HG03521 (cell line): Measurements from ENCODE around the gene METTL14.
"Not testable (repeated sequence)": the region's sequence is repeated elsewhere in the genome, so short reads cannot be mapped to it uniquely, and the experiment has no call there.

Experiments used
- ATAC-seq: cut with Tn5 transposase; IDR thresholded peaks from one replicate; pipeline ENCODE4 v1.9.1; 2021; ENCODE audit warnings: mild to moderate bottlenecking, moderate library complexity; ENCODE audit not compliant: unreplicated experiment

The METTL14 gene

DNA sequence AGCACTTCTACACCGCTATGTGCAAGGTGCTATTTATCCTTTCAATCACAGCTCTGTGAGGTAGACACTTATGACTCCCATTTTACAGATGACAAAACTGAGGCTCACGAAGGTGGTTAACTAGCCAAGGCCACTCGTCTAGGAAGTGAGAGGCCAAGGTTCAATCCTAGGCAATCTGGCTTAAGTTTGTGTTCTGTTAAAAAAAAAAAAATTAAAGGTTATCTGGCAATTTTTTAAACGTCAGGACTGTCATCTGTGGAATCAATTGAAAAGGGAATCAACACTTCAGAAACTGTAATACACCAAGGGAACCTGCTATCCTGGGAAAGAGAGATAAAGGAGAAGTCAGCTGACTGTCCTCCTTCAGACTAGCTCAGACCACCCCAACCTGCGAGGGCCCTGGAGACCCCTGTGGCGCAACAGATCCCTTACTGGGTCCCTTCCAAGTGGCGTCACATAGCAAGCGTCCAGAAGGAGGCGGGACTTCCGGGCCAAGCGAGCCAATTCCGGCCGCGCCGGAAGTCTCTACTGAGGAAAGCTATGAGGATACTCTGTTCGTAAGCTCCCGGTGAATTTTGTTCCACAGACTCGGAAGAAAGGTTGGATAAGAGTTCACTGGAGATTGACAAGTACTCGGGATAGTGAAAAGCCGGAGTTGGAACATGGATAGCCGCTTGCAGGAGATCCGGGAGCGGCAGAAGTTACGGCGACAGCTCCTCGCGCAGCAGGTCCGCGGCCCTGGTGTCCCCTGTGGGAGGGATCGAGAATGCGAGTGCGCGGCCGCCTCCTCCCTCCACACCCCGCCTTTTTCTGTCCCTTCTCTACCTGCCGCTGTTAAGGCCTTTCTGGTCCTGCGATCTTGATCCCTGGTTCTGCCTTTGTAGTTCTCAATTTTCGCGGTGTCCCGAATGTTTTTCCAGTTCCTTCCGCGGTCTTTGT, at the start of gene METTL14:
Gene METTL14 (plus strand): TSS at position 520 of the 939 bp plus-strand sequence. CDS start 143 bp downstream, at position 663.
- ATAC-seq: peak; percentile 99

DNA sequence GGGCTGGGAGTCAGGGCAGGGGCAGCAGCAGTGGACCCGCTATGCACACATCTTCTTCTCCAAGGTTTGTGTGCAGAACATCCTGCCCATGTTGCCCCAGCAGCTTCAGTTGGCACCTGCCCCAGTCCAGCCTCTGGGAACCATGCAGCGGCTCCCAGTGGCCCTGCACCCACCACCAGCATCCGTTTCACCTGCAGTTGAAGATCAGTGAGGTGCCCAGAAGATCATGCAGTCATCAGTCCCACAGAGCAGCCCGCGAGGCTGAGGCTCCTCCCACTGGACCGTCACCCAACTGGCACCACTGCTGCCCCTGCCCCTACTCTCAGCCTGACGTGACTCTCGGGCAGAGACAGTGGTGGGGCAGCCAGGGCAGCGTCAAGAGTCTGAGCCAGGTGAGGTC, 49.1 kb upstream of the METTL14 start:
- not testable (repeated sequence) for ATAC-seq

DNA sequence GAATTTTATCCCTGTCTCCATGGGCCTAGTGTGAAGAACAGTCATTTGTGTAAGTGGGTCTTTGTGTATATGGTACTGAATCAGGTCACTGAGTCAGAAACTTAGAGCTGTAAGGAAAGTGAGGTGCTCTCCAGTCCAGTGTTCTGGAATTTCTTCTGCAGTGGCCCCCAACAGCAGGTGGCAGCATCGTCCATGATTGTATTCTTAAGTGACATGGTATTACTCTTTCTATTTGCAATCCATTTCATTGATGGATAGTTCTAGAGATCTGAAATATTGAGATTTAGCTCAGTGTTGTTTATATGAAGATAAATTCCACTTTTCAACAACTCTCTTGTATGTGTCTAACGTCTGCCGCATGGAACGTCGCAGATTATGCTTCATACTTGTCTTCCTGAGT, 20.5 kb upstream of the METTL14 start:
- not testable (repeated sequence) for ATAC-seq

DNA sequence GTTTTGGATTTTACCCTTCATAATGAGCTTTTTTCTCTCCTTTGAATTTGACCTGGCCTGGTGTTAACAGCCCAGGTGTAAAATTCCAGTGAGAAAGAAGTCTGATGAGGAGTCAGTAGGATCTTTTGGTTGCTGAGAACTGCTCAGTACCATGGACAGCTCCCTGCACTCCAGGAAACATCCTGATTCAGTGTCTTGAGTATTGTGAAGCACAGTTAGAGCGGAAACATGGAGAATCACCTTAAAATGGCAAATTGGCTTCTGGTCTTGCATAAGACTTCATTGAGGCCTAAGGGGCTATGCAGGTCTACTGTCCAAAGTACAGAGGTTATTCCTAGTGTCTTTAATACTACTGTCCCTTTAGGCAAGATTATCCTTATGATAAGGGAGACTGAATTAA, 16.0 kb upstream of the METTL14 start:
- ATAC-seq: not testable (repeated sequence)

DNA sequence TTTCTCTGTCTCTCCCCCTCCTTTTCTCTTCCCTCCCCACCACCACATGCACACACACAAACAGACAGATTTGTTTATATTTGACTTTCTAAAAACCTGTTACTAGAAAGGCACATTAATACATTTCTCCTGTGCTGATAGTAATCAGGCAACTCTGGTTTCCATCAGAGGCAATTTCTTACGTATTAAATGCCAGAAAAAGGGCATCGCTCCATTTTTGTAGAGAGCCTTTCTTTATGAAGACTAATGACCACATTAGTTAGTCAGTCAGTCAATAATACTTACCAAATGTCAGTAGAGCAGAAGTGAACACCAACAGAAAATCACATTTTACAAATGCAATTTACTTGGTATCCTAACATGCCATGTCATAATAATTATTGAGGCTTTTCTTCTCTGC, 14.2 kb upstream of the METTL14 start:
- ATAC-seq: not testable (repeated sequence)

DNA sequence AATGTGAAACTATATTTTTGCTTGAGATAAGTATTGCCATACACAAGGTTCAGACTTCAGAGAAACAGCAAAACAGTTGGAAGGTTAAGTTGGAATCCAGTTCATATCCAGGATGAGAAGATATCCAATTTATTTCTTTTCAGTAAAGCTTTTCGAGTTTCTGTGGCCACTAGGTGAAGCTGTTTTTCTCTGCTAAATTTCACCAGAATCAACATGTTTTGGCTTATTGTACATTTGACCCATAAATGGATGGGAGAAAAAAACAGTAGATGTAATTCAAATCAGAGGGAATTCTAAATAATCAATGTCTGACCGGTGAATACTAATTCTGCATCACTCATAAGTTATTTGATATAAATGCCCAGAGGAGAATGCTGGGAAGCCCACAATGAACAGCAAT, 9.1 kb upstream of the METTL14 start:
- ATAC-seq: no peak

DNA sequence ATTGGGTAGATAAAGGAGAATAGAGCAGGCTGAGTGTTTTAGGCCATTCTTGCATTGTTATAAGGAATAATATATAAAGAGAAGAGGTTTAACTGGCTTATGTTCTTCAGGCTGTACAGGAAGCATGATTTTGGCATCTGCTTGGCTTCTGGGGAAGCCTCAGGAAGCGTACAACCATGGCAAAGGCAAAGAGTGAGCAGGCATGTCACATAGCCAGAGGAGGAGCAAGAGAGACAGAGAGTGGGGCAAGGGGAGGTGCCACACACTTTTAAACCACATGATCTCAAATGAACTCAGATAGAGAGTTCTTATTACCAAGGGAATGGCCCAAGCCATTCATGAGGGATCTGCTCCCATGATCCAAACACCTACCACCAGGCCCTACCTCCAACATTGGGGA, 4.4 kb upstream of the METTL14 start:
- no peak for ATAC-seq

DNA sequence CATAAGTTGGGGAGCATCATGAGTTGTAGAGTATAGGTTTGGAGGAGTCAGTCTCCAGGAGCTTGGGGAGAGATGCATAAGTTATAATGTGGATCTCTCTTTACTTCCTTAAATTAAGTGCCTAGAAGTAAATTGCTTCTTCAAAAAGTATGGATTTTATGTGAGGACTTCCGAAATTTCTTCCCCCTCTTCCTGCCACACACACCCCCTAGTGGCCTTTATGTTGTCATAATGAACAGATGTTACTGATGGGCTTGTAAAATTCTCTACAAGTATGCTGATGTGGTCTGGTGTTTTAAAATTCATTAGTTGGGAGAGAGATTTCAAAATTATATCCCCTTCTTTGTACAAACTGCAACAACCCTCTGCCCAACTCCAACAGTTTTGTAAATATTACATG, 2.3 kb upstream of the METTL14 start:
- ATAC-seq: no peak

DNA sequence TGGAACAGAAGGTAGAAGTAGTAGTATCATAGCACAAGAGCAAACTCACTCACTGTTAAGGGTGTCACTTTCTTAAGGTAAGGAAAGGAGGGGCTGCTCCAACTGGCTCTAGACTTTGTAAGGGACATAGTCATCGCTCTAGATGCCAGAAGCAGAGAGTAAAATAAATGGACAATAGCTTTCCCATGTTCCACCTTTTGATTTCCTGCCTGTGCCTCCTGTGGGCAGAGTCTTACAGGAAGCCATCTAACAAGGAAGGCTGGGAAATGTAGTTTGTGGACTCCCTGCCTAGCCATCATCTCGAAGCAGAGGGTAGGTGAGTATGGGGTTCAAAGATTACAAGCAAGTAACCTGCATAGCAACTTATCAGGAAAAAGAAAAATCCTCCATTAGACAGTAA, 1.7 kb upstream of the METTL14 start:
- ATAC-seq: no peak

DNA sequence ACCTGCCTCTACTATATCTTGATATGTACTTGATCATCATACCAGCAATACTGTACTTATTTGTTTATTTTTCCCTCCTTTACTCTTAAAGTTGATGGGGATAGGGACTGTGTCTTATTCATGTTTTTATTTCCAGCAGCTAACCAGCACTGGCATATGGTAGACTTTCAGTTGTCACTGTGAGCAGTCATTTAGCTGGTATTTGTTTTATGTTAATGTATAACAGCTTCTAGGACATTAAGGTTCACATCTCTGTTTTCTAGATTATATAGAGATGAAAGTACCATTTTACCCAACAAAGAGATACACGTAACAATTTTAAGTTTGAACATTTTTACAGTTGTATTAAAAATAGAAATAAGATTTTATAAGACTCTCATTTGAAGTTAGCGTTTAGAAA, 17.9 kb downstream of the METTL14 start:
- ATAC-seq: no peak

DNA sequence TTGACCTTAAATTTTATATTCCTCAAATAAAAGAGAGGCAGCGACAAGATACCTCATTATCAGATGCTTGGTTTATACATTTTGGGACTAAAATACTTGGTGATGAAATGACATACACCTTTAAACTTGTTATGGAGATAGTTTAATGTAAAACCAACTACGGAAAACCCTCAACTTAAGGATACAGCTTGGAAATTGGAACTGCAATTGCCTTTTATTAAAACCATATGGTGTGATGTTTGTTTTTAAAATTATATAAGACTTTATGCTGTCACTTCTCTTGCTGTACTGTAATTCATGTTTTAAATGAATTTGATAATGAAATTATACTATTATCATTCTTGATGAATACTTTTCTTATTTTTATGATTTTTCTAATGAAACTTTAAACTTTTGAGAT, 25.9 kb downstream of the METTL14 start:
- no peak for ATAC-seq

DNA sequence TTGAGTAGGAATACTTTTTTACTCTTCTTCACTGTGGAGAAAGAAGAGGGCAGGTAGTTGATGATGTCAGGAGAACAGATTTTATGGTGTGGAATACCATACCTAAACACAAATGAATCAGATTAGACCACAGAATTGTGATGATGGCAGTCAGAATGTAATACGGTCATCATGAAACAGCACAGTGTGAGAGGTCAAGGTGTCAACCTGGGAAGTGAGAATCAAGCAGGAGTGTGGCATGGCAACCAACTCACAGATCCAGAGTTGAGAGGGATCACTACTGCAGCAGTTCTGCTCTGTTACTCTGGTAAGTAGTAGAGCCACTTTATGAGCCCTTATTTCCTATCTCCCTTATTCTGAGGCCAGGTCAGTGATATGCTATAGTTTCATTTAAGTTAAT, 27.7 kb downstream of the METTL14 start:
- ATAC-seq: no peak

DNA sequence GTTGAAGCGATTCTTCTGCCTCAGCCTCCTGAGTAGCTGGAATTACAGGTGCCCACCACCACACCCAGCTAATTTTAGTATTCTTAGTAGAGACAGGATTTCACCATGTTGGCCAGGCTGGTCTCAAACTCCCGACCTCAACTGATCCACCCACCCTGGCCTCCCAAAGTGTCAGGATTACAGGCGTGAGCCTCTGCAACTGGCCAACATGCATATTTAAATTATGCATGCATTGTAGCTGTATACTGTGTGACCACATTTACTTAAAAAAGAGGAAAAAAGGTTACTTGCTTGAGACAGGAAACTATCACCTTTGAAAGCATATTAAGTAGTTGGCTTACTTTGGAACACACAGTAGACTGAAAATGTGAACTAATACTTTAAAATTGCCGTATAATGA, 29.5 kb downstream of the METTL14 start:
- no peak for ATAC-seq

DNA sequence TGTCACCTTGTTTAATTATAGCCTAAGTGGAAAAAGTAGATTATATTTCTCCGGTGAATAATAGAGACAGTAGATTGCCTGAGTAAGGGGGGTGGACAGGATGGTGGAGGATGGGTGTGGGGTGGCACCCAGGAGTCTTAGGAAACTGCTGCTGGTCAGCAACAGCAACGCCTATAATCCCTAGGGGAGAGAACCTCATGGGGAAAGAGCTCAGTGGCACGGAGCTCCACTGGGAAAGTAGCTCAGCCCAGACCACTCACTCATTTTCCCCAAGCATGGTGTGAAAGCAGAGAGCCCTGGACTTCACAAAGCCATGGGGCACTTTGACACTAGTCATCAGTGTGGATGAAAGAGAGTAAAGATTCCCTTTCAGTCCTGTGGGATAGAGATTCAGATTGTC, 31.1 kb downstream of the METTL14 start:
- no peak for ATAC-seq

DNA sequence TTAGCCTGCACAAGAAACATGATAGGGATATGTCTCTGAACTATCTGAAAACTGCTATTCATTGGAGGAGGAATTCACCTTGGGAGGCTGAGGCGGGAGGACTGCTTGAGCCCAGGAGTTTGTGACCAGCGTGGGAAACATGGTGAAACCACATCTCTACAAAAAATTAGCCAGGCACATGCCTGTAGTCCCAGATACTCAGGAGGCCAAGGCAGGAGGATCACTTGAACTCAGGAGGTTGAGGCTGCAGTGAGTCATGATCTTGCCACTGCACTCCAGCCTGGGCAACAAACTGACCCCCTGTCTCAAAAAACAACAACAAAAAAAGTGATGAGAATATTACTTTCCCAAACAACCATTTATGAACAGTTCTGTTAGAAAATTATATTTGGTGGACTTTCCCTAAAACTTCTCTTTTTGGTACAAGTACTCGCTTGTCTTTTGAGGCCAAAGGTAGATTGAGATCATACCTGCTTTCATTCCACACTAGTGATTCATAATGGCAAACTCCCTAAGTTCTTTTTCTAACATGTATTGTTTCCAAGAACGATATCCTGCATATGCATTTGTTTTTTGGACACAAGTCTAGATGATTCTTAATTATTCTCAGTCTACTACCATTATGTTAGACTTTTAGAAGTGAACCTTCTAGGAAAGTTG, 33.4 kb downstream of the METTL14 start:
- ATAC-seq: no peak

DNA sequence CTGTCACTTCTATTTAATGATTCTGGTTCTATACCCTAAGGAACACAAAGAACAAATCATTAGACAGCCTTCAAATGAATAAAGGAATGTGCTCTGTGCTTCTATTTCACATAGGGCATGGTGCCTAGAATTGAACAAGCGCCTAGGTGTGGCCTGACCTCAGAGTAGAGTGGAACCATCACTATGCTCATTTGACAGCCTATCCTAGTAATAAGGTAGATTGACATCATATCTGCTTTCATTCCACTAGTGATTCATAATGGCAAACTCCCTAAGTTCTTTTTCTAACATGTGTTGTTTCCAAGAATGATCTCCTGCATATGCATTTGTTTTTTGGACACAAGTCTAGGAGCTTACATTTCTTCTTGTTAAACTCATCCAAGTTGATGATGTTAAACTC, 36.6 kb downstream of the METTL14 start:
- ATAC-seq: no peak

DNA sequence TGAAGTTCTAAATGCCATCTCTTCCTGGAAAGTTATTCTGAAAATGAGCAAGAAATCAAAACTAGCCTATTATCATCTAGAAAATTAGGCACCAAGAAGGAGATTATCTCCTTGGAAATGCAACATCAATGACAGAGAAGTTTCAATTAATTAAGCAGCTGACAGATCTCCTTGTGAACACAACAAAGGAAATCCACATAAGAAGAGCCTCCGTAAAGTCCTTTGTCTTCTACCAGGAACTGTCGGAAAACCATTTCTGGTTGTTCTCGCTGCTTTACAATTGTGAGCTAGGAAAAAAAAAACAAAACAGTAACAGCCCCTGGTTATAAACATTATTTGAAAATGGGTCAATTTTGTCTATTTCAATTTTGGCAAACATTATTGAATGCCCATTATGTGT, 38.2 kb downstream of the METTL14 start:
- no peak for ATAC-seq

DNA sequence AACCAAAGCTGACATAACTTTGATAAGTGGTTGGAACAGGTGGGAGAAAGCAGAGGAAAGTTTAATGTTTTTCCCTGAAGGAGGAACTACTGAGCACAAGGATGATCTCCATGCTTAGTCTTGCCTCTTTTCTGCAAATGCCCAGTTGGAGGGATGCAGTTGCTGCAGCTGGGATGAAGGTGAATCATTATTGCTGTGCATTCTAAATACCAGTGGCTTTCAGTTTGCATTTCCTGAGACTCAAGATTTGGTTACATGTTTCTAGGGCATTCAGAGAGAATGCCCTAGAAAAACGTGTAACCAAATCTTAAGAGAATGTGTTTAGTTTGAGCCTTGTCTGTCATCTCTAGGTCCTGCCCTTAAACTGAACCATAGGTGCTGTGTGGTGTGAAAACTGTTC, 42.2 kb downstream of the METTL14 start:
- no peak for ATAC-seq

DNA sequence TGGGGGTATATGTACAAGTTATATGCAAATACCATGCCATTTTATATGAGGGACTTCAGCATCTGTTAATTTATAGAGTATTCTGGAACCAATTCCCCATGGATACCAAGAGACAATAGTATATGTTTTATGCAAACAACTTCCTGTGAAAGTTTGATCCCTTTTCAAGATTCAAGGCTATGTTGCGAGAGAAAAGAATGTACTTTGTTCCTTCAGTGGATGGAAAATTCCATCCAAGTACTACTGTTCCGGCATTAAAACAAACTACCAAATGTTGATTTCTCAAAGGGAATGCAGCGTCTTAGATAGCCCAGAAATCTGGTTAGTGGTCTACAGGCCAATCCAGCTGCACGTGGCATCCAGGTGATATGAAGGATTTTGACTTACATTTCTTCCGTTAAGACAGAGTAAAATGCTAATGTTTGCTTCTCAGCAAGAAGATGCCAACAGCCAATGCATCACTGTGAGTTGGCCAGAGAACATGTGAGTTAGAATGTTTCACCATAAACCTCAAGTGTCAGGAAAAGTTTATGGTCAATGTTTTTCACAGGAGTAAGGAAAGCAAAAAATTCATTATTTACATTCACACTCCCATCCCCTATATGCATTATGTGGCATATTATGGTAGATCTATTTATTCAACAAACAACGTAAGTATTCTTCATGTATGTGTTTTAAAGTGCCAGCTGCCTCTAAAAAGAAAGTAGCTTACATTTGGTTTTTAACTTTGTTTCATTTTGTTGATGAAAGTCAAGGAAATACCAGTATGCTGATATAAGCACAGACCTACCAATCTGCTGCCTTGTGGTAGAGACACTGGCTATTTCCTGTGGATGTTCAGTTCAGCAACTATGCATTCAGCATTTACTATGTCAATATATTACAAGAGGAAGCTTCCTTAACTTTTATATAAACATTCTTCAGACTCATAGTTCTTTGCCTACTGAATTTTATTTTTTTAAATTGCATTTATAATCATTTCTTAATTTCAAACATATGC, 44.4 kb downstream of the METTL14 start:
- ATAC-seq: no peak

DNA sequence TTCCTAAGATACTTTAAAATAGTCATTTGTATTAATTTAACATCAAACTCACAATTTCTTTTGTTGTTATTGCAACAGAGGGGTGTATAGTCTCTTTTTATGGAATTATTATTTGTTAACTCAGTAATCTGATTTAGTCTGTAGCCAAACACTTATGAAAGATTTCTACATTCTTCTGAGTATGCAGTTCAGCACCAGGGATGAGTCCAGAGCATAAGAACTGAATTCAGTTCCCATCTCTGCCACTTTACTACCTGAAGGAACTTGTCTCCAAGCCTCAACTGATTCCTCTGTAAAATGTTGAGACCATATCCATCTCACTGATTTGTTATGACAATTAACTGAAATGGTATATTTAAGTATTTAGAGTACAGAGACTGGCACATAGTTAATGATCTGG, 45.5 kb downstream of the METTL14 start:
- no peak for ATAC-seq
